ENCODE results near the gene FMN1.

Gene FMN1

GRCh38 chr15:32737304-32737703 lies 457.2 kb downstream of the FMN1 start:
- no peak for DNase-seq

- no peak for DNase-seq
Observed at GRCh38 chr15:32736701-32737061, 457.8 kb downstream of the FMN1 start.

- no peak for DNase-seq
Observed at GRCh38 chr15:32735989-32736700, 458.4 kb downstream of the FMN1 start.

GRCh38 chr15:32733281-32733680 lies 461.2 kb downstream of the FMN1 start:
- no peak for DNase-seq

GRCh38 chr15:32732574-32733157 lies 461.8 kb downstream of the FMN1 start:
- DNase-seq, result no peak

GRCh38 chr15:32730677-32731654 lies 463.5 kb downstream of the FMN1 start:
- no peak for DNase-seq

- DNase-seq, result no peak
Observed at GRCh38 chr15:32729700-32730395, 464.7 kb downstream of the FMN1 start.

- no peak for DNase-seq
Observed at GRCh38 chr15:32723171-32723948, 471.2 kb downstream of the FMN1 start.

- DNase-seq, result no peak
Observed at GRCh38 chr15:32722136-32722535, 472.4 kb downstream of the FMN1 start.

GRCh38 chr15:32721596-32721995 lies 472.9 kb downstream of the FMN1 start:
- no peak for DNase-seq

- no peak for DNase-seq
Observed at GRCh38 chr15:32718821-32719716, 475.4 kb downstream of the FMN1 start.

- no peak for DNase-seq
Observed at GRCh38 chr15:32718227-32718820, 476.2 kb downstream of the FMN1 start.

- DNase-seq, result no peak
Observed at GRCh38 chr15:32717426-32718226, 476.9 kb downstream of the FMN1 start, which contains the start of gene GREM1. Gene GREM1, plus strand, starts transcription at chr15:32718004. Its CDS starts 12,687 bp downstream, at chr15:32730691.

GRCh38 chr15:32716915-32717425 lies 477.5 kb downstream of the FMN1 start:
- no peak for DNase-seq

GRCh38 chr15:32716216-32716914 lies 478.1 kb downstream of the FMN1 start:
- DNase-seq, result no peak

Data from activated CD4-positive, alpha-beta T cell treated with anti-CD3 and anti-CD28 coated beads, Interleukin-2, amount 50 U/mL, for 1 hour (primary cell).